OCI-LY3 (cell line): Measurements from ENCODE around the gene MRPL40.

Source experiments
- H2AFZ ChIP-seq: fragments of 200-600, 300-600 bp; shearing (Covaris generic); 2 replicates; pipeline ENCODE4 v1.6.0; 2014; ENCODE audit warnings: antibody characterized with exemption, low read depth, low read length
- H3K27ac ChIP-seq: fragments of 200-600, 300-600 bp; sonication (generic); 2 replicates; pipeline ENCODE4 v1.5.1; 2014; ENCODE audit warnings: mild to moderate bottlenecking, low read length, moderate library complexity, mixed read lengths
- H3K27me3 ChIP-seq: fragments of 200-600, 300-600 bp; sonication (generic); 2 replicates; pipeline ENCODE4 v1.6.1; 2014; ENCODE audit warnings: low read depth, low read length, mixed read lengths
- H3K36me3 ChIP-seq: fragments of 200-600, 300-600 bp; sonication (generic); replicated peaks from 2 replicates; pipeline ENCODE3; 2014; ENCODE audit warnings: low read depth, low read length, mixed read lengths
- H3K4me1 ChIP-seq: fragments of 300-600, 200-600 bp; sonication (generic); 2 replicates; pipeline ENCODE4 v1.6.1; 2014; ENCODE audit warnings: low read length, mixed read lengths
- H3K4me2 ChIP-seq: fragments of 200-600, 300-600 bp; sonication (generic); 2 replicates; pipeline ENCODE4 v1.6.1; 2014; ENCODE audit warnings: low read length, mixed read lengths
- H3K4me3 ChIP-seq: fragments of 300-600, 200-600 bp; sonication (generic); 2 replicates; pipeline ENCODE4 v1.5.1; 2014; ENCODE audit warnings: antibody characterized with exemption, mild to moderate bottlenecking, low read length, moderate library complexity
- H3K79me2 ChIP-seq: fragments of 300-600, 200-600 bp; shearing (Covaris generic); 2 replicates; pipeline ENCODE4 v1.6.1; 2014; ENCODE audit warnings: mild to moderate bottlenecking, low read length, mixed read lengths
- H3K9ac ChIP-seq: fragments of 300-600, 200-600 bp; shearing (Covaris generic); 2 replicates; pipeline ENCODE4 v1.6.0; 2014; ENCODE audit warnings: mild to moderate bottlenecking, low read length, moderate library complexity
- H3K9me3 ChIP-seq: fragments of 200-600, 300-600 bp; shearing (Covaris generic); 2 replicates; pipeline ENCODE4 v1.6.1; 2014; ENCODE audit warnings: low read length, mixed read lengths; ENCODE audit not compliant: insufficient read depth
- H4K20me1 ChIP-seq: fragments of 200-600, 300-600 bp; sonication (generic); 2 replicates; pipeline ENCODE4 v1.6.1; 2016; ENCODE audit warnings: low read length, mixed read lengths; ENCODE audit not compliant: insufficient read depth
- CTCF ChIP-seq: fragments of 200-600, 300-600 bp; sonication (generic); IDR thresholded peaks from 2 replicates; pipeline ENCODE4 v1.5.1; 2014; ENCODE audit warnings: antibody characterized with exemption, low read length, low read depth
- EZH2phosphoT487 ChIP-seq: fragments of 200-600 bp; shearing (Covaris generic); IDR thresholded peaks from 2 replicates; pipeline ENCODE4 v1.6.1; 2018; ENCODE audit warnings: antibody characterized with exemption, mixed run types, low read depth

Gene MRPL40

GRCh38 chr22:19432133-19432851 lies at the start of gene MRPL40:
TSS of gene MRPL40 (plus strand) at chr22:19432545. CDS start at chr22:19432555, 10 bp downstream.
- H3K27ac ChIP-seq = peak within 1 kb of the TSS; percentile 90
- no peaks in the 10 kb centered on the region for H3K27me3 ChIP-seq
- H3K9ac ChIP-seq = peak within 1 kb of the TSS; percentile 99
- H3K4me3 ChIP-seq = peak within 1 kb of the TSS; percentile 93
- H3K9me3 ChIP-seq = no peaks in the 10 kb centered on the region
- H4K20me1 ChIP-seq = peaks cover 30% of the 10 kb centered on the region
- H3K4me1 ChIP-seq = peaks cover 25% of the 10 kb centered on the region
- peak within 1 kb of the TSS; percentile 64 for H2AFZ ChIP-seq
- H3K36me3 ChIP-seq = peaks cover 19% of the 10 kb centered on the region
- peak within 1 kb of the TSS; percentile 78 for H3K4me2 ChIP-seq
- peaks cover 61% of the 10 kb centered on the region for H3K79me2 ChIP-seq
- TF ChIP-seq EZH2phosphoT487 (no peak), CTCF (no peak)

- TF ChIP-seq CTCF (no peak), EZH2phosphoT487 (no peak)
- Histone ChIP-seq H3K27me3 (no peaks in the 10 kb centered on the region), H3K9me3 (no peaks in the 10 kb centered on the region), H2AFZ (no peak overlapping the region), H4K20me1 (no peaks in the 10 kb centered on the region), H3K9ac (no peak overlapping the region), H3K4me2 (no peak overlapping the region), H3K79me2 (no peaks in the 10 kb centered on the region), H3K27ac (no peak overlapping the region), H3K4me3 (no peak overlapping the region), H3K36me3 (peaks cover 54% of the 10 kb centered on the region), H3K4me1 (no peaks in the 10 kb centered on the region)
Observed at GRCh38 chr22:19383292-19383691, 49.1 kb upstream of the MRPL40 start.

GRCh38 chr22:19385221-19385906 lies 47.0 kb upstream of the MRPL40 start:
- TF ChIP-seq EZH2phosphoT487 (no peak), CTCF (no peak)
- H3K4me2 ChIP-seq = no peak overlapping the region
- H3K36me3 ChIP-seq = peaks cover 70% of the 10 kb centered on the region
- no peak overlapping the region for H3K27ac ChIP-seq
- H3K4me3 ChIP-seq = no peak overlapping the region
- no peaks in the 10 kb centered on the region for H3K9me3 ChIP-seq
- H2AFZ ChIP-seq = no peak overlapping the region
- H3K27me3 ChIP-seq = no peaks in the 10 kb centered on the region
- no peaks in the 10 kb centered on the region for H3K4me1 ChIP-seq
- no peaks in the 10 kb centered on the region for H3K79me2 ChIP-seq
- no peak overlapping the region for H3K9ac ChIP-seq
- no peaks in the 10 kb centered on the region for H4K20me1 ChIP-seq

- Histone ChIP-seq H3K36me3 (peaks cover 73% of the 10 kb centered on the region), H3K27ac (no peak overlapping the region), H3K79me2 (no peaks in the 10 kb centered on the region), H3K27me3 (no peaks in the 10 kb centered on the region), H3K4me3 (no peak overlapping the region), H4K20me1 (no peaks in the 10 kb centered on the region), H3K4me1 (no peaks in the 10 kb centered on the region), H3K9ac (no peak overlapping the region), H3K4me2 (no peak overlapping the region), H2AFZ (no peak overlapping the region), H3K9me3 (no peaks in the 10 kb centered on the region)
- TF ChIP-seq EZH2phosphoT487 (no peak), CTCF (no peak)
Observed at GRCh38 chr22:19386248-19386647, 46.1 kb upstream of the MRPL40 start.
